GM18517 (cell line): Measurements from ENCODE around the gene SPATC1L.

Experiments used
- ATAC-seq: cut with Tn5 transposase; IDR thresholded peaks from one replicate; pipeline ENCODE4 v1.9.1; 2021; ENCODE audit warnings: mild to moderate bottlenecking, moderate library complexity; ENCODE audit not compliant: unreplicated experiment

Gene SPATC1L

GRCh38 chr21:46111193-46111571, 73.1 kb downstream of the SPATC1L start:
- no peak for ATAC-seq
